ENCODE data around the gene WDR47.
A peak's percentile ranks its signal among the peaks of the same experiment; 100 is the strongest.
"Not testable (repeated sequence)": the region's sequence is repeated elsewhere in the genome, so short reads cannot be mapped to it uniquely, and the experiment has no call there.

WDR47 gene
- 31.7 to 44.4 (median 37.6) reads per million in 4 experiments for total RNA-seq

DNA sequence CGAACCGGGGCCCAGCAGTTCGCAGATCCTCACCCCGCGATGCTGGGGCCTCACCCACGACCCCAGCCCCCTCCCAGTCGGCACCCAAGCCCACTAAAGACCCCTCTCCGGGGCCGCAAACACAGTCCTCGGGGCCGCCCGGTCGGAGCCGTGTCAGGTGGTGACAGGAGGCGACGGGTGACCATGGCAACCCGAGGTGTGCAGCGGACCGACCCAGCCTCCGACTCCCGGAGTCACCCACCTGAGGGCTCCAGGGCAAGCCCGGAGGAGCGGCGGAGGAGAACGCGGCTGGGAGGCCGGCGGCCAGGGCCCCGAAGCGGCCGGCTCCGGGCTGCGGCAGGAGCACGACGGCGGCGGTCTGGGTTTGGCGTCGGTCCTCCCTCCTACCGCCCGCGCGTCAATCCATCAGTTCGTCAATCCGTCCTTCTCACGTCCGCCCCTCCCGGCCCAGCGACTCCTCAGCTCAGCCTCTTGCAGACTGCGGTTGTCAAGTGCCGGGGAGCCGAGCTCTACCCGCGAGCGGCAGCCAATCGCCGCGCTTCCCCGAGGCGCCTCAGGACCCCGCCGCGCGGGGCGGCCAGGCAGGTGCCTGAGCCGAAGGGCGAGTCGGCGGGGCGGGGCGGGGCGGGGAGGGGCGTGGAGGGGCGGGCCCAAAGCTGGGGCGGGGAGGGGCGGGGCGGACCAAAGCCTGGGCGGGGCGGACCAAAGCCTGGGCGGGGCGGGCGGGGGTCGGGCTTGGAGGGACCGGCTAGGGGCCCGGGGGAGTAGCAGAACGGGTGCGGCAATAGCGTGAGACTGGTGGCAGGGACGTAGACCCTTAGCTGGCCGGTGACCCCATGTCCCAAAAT, at the start of gene WDR47:
WDR47 (minus strand) TSS at position 482 of the 848 bp plus-strand sequence. CDS start 18,590 bp downstream, outside the sequence.
- peak; percentile 93 for DNase-seq

- DNase-seq, result no peak
These were observed 49.4 kb upstream of the WDR47 start for GRCh38 chr1:109091078-109091838.

- DNase-seq, result peak; percentile 70
These were observed 48.5 kb upstream of the WDR47 start, which contains the start of gene TMEM167B for GRCh38 chr1:109090196-109091077. TMEM167B (plus strand) TSS chr1:109090764; CDS start chr1:109090873, 109 bp downstream.

DNA sequence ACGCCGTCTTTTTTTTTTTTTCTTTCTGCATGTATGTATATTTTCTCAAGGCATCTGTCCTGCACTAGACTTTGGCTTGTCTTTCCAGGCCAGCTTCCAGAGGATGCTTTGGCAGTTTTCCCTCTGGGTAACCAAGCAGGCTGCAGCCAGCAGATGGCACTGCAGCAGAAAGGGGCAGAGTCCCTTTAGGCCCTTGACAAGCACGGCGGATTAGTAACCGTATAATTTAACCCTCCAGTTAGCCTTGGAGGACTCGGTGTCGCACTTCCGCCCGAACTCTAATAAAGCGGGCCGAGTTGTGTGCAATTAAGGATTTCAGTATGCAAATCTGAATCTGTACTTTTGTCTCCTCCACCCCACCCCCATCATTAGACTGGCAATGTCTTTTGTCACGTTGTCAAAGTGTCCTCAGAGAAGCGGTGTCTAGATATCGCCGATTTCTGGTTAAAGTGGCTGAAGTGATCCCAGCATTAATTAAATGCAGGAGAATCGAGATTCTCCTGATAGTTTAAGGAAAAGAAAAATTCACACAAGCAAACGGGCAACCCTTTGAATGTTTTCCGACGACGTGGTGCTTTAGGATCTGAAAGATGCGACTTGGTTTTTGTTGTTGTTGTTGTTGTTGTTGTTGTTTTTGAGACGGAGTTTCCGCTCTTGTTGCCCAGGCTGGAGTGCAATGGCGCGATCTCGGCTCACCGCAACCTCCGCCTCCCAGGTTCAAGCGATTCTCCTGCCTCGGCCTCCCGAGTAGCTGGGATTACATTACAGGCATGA, 47.5 kb upstream of the WDR47 start:
- DNase-seq, result no peak

GRCh38 chr1:109084563-109085517, 42.9 kb upstream of the WDR47 start:
- no peak for DNase-seq

- no peak for DNase-seq
These were observed 42.0 kb upstream of the WDR47 start for GRCh38 chr1:109083923-109084322.

DNA sequence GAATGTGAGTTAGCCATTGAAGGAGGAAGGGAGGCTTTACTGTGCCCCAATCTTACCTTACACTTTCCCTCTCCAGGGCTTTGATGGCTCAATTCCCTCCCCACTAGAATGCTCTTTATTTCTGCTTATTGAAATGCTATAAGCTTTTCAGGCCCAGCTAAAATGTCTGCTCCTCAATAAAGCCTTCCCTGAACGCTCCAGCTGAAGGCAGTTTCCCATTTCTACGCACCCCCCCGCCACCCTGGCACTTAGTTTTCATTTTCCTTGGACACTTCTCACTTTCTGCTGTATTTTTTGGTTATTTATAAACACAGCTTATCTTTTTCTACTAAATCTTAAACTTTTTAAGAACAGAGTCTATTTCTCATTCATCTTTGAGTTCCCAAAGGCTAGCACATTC, 41.6 kb upstream of the WDR47 start:
- DNase-seq, result no peak

- no peak for DNase-seq
These were observed 38.7 kb upstream of the WDR47 start for GRCh38 chr1:109080441-109081082.

- no peak for DNase-seq
These were observed 37.3 kb upstream of the WDR47 start for GRCh38 chr1:109079240-109079622.

DNA sequence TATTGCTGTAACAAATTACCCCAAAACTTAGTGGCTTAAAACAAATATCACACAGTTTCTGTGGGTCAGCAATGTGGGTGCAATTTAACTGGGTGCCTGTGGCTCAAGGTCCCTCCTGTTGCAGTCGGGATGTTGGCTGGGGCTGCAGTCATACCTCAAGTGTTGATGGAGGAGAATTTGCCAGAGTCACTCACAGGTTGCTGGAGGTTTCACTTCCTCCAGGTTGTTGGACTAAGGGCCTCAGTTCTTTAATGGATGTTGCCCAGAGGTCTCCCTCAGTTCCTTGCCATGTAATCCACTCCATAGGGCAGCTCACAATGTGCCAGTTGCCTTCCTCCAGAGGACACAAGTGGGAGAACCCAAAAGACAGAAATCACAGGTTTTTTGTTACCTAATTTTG, 36.4 kb upstream of the WDR47 start:
- no peak for DNase-seq

DNA sequence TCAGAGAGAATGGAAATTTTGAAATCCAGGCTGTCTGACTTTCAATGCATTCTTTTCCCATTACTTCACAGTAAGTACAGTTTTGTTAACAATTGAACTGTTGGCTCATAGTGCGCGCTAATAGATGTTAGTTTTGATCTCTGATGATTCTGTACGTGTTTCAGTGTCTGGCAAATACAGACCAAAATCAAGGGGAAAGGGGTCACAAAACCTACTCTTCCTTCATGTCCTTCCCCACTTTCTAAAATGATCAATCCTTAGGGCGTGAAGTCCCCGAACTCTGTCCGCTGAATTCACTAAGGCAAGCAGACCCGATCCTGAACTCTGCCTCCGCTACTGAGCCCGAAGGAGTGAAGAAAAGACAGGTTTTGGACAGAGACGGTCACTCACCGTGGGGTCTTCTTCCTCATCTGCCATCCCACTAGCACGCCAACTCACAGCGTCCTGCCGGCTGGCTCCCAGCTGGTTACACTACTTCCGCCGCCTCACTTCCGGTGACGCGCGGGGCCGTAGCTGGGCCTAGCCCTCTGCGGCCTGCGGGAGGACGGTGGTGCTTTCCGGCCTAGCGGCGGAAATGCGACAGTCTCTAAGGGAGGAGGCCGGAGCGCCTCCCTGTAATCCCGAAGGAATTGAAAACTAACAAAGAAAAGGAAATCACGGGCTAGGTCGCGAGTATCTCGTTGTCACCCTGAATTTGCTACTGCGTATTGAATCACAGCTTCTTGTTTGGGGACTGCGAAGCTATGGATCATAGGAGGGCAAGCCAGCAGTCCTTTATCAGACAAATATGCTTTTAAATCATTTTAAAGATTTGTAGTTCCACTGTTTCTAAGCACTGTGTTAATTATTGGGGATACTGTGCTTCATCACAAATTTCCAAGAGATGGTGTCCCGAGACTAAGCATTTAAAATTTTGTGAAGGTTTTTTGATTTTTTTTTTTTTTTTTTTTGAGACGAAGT, 33.9 kb upstream of the WDR47 start, which contains the start of gene TAF13:
TAF13 (minus strand) TSS at position 473 of the 960 bp plus-strand sequence; CDS start at position 417, 56 bp downstream.
- peak; percentile 74 for DNase-seq

- no peak for DNase-seq
These were observed 27.4 kb upstream of the WDR47 start for GRCh38 chr1:109069294-109069693.

DNA sequence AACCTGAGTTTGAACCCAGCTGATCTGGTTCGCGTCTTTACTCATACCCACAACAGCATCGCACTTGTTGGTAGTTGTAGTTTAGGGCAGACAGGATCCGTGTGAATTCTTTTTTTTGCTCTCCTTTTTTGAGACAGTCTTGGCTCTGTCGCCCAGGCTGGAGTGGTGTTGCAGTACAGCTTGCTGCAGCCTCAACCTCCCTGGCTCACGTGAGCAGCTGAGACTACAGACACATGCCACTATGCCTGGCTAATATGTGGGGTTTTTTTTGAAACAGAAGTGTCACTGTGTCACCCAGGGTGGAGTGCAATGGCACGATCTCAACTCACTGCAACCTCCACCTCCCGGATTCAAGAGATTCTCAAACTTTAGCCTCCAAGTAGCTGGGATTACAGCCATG, 26.0 kb upstream of the WDR47 start:
- no peak for DNase-seq

GRCh38 chr1:109065137-109065536, 23.2 kb upstream of the WDR47 start:
- no peak for DNase-seq

GRCh38 chr1:109061183-109061582, 19.3 kb upstream of the WDR47 start:
- DNase-seq, result no peak

DNA sequence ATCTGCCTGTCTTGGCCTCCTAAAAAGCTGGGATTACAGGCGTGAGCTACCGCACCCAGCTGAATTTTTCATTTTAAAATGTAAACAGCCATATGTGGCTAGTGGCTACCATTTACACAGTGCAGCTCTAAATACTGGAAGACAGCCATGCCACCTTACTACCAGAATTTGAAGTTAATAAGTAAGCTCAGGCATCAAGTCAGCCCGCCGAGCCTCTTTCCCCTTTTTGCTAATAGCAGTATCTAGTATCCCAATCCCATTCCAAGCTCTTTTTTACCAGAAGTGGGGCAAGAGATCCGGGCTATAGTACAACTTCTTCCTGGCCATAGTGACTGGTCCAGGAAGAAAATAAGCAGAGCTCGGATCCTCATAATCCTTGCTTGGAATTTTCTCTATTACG, 18.8 kb upstream of the WDR47 start:
- no peak for DNase-seq

DNA sequence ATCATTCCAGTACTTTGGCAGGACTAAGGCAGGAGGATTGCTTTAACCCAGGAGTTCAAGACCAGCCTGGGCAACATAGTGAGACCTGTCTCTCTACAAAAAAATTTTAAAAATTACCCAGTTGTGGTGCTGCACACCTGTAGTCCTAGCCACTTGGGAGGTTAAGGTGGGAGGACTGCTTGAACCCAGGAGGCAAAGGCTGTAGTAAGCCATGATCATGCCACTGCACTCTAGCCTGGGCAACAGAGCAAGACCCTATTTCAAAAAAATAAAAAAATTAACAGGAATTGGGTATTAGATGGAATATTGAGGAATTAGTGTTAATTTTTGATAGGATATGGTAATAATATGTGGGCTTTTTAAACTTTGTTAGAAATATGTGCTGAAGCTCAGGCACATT, 17.1 kb upstream of the WDR47 start:
- DNase-seq, result no peak

GRCh38 chr1:109056064-109056463, 14.2 kb upstream of the WDR47 start:
- DNase-seq, result no peak

DNA sequence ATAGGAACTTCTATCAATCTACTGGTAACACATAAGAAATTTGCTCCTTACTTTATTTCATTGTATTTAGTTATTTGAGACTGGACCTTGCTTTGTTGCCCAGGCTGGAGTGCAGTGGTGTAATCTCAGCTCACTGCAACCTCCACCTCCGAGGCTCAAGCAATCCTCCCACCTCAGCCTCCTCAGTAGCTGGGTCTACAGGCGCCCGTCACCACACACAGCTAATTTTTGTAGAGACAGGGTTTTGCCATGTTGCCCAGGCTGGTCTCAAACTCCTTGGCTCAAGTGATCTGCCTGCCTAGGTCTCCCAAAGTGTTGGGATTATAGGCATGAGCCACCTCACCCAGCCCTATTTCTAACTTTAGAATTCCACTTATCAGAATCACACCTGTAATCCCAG, 10.2 kb upstream of the WDR47 start:
- not testable (repeated sequence) for DNase-seq

All from effector CD8-positive, alpha-beta T cell (primary cell).